Right forelimb (tissue), 1 donor: ENCODE data around the gene ITPKC.
A peak's percentile ranks its signal among the peaks of the same experiment; 100 is the strongest.

ENCODE experiments used
- DNase-seq: peaks from one replicate; pipeline ENCODE4 v3.0.0-alpha.2; 2018

ITPKC gene

GRCh38 chr19:40690693-40691420 lies 26.1 kb upstream of the ITPKC start:
- DNase-seq: peak; percentile 97

GRCh38 chr19:40691421-40692211 lies 25.3 kb upstream of the ITPKC start:
- DNase-seq: no peak

GRCh38 chr19:40692212-40692551 lies 24.7 kb upstream of the ITPKC start:
- DNase-seq: no peak

GRCh38 chr19:40693150-40693788 lies 23.6 kb upstream of the ITPKC start:
- no peak for DNase-seq

- DNase-seq: no peak
These were observed 23.0 kb upstream of the ITPKC start for GRCh38 chr19:40693896-40694295.

- DNase-seq: no peak
These were observed 21.0 kb upstream of the ITPKC start for GRCh38 chr19:40695881-40696280.

- DNase-seq: no peak
These were observed 19.9 kb upstream of the ITPKC start for GRCh38 chr19:40697007-40697406.

GRCh38 chr19:40700083-40700482 lies 16.8 kb upstream of the ITPKC start:
- no peak for DNase-seq

- DNase-seq: no peak
These were observed 15.2 kb upstream of the ITPKC start for GRCh38 chr19:40701758-40702157.

GRCh38 chr19:40702337-40703012 lies 14.4 kb upstream of the ITPKC start:
- DNase-seq: no peak

GRCh38 chr19:40703029-40703755 lies 13.7 kb upstream of the ITPKC start:
- DNase-seq: no peak

- no peak for DNase-seq
These were observed 12.2 kb upstream of the ITPKC start for GRCh38 chr19:40704491-40705361.

GRCh38 chr19:40705362-40705651 lies 11.6 kb upstream of the ITPKC start:
- DNase-seq: peak; percentile 80

- no peak for DNase-seq
These were observed 10.8 kb upstream of the ITPKC start for GRCh38 chr19:40705950-40706619.

- DNase-seq: no peak
These were observed 9.3 kb upstream of the ITPKC start for GRCh38 chr19:40707615-40708014.

GRCh38 chr19:40709817-40710216 lies 7.1 kb upstream of the ITPKC start:
- DNase-seq: no peak

- DNase-seq: no peak
These were observed 3.0 kb upstream of the ITPKC start for GRCh38 chr19:40713939-40714338.

- DNase-seq: peak; percentile 98
These were observed 2.2 kb upstream of the ITPKC start for GRCh38 chr19:40714441-40715299.

GRCh38 chr19:40716031-40716481 lies 856 bp upstream of the ITPKC start:
- no peak for DNase-seq

- DNase-seq: no peak
These were observed 490 bp downstream of the ITPKC start for GRCh38 chr19:40717325-40717879.
